ENCODE data around the gene SORCS2.

The SORCS2 gene

DNA sequence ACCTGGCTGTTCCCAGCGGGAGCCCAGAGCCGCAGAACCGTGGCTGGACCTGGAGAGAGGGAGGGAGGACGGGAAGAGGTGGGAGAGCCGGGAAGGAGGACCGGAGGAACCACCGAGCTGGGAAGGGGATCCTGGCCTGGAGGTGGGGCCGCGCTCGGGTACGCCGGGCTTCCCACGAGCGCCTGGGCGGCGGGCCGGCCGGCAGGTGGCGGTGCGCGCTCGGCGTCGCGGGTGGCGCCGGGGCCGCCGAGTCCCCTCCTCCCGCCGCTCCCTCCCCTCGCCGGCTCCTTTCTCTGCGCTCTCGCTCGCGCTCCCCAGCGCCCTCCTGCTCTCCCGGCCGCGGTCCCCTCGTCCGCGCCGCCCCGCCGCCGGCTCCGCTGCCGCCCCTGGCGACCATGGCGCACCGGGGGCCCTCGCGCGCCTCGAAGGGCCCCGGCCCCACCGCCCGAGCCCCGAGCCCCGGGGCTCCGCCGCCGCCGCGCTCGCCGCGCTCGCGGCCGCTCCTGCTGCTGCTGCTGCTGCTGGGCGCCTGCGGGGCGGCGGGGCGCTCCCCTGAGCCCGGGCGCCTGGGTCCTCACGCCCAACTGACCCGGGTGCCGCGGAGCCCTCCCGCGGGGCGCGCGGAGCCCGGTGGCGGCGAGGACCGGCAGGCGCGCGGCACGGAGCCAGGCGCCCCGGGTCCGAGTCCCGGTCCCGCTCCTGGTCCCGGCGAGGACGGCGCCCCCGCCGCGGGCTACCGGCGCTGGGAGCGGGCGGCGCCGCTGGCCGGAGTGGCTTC, at the start of gene SORCS2:
SORCS2 (plus strand) TSS at position 287 of the 778 bp plus-strand sequence.
- Histone ChIP-seq H3K4me2 (ENCODE audit: low read length) (no peak within 1 kb of the TSS), H3K27ac (ENCODE audit: low read length) (no peak within 1 kb of the TSS), H3K27me3 (ENCODE audit: low read depth, low read length) (peaks cover 20% of the 10 kb centered on the region), H2AFZ (ENCODE audit: low read depth, low read length) (no peak within 1 kb of the TSS), H3K79me2 (ENCODE audit: low read length) (no peaks in the 10 kb centered on the region), H3K9ac (ENCODE audit: low read length) (no peak within 1 kb of the TSS), H3K36me3 (replicated peaks; ENCODE audit: low read depth, low read length) (no peaks in the 10 kb centered on the region), H4K20me1 (ENCODE audit: insufficient read depth, low read length) (no peaks in the 10 kb centered on the region), H3K9me3 (ENCODE audit: insufficient read depth, low read length) (no peaks in the 10 kb centered on the region), H3K4me1 (ENCODE audit: low read length) (no peaks in the 10 kb centered on the region), H3K4me3 (ENCODE audit: low read length) (no peak within 1 kb of the TSS)
- TF ChIP-seq, protein P1, sequence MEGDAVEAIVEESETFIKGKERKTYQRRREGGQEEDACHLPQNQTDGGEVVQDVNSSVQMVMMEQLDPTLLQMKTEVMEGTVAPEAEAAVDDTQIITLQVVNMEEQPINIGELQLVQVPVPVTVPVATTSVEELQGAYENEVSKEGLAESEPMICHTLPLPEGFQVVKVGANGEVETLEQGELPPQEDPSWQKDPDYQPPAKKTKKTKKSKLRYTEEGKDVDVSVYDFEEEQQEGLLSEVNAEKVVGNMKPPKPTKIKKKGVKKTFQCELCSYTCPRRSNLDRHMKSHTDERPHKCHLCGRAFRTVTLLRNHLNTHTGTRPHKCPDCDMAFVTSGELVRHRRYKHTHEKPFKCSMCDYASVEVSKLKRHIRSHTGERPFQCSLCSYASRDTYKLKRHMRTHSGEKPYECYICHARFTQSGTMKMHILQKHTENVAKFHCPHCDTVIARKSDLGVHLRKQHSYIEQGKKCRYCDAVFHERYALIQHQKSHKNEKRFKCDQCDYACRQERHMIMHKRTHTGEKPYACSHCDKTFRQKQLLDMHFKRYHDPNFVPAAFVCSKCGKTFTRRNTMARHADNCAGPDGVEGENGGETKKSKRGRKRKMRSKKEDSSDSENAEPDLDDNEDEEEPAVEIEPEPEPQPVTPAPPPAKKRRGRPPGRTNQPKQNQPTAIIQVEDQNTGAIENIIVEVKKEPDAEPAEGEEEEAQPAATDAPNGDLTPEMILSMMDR (IDR thresholded peaks at IDR 0.05; ENCODE audit: low read depth, low read length), result no peak
- TF ChIP-seq EZH2phosphoT487 (IDR thresholded peaks at IDR 0.05; ENCODE audit: low read depth), result no peak

DNA sequence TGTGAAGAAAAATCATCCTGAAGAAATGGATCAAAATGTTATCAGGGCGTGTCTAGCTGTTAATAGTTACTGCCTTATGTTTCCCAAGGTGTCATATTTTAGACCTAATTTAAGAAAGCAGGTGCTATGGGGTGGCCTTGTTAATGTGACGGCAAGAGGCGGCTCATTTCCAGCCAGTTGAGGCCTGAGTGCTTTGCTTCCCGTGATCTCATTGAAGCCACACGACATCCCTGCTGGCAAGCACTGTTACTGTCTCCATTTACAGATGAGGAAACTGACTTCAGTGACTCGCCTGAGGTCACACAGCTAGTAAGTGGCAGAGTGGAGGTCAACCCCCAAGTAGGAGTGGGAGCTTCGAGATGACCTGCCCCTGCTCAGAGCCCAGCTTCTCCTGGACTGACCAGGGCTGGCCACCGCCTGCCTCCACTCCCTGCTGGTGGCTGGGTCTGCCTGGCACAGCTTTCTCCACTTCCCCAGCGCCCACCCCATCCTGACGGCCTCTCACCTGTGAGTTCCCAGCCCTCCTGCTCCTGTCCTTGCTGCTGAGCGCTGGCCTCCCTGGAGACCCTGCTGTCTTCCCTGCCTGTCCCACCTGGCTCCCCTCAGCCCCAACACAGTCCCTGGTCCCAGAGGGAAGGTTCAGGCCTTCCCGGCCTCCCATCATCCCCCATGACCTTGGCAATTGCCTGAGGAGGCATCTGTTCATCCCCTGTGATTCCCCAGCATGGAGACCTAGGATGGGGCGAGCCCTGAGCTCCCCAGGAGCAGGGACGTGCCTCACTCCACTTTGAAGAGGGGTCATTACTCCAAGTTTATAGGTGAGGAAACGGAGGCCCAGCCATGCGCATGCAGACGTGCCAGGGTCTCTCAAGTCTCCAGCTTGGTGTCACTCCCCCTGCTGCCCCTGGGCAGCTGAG, 47.7 kb upstream of the SORCS2 start:
- Histone ChIP-seq H3K36me3 (replicated peaks; ENCODE audit: low read depth, low read length) (no peaks in the 10 kb centered on the region), H4K20me1 (ENCODE audit: insufficient read depth, low read length) (no peaks in the 10 kb centered on the region), H3K4me3 (ENCODE audit: low read length) (no peak overlapping the region), H3K79me2 (ENCODE audit: low read length) (no peaks in the 10 kb centered on the region), H3K27me3 (ENCODE audit: low read depth, low read length) (peaks cover 7% of the 10 kb centered on the region), H3K4me2 (ENCODE audit: low read length) (no peak overlapping the region), H3K9ac (ENCODE audit: low read length) (no peak overlapping the region), H3K27ac (ENCODE audit: low read length) (no peak overlapping the region), H2AFZ (ENCODE audit: low read depth, low read length) (no peak overlapping the region), H3K4me1 (ENCODE audit: low read length) (no peaks in the 10 kb centered on the region), H3K9me3 (ENCODE audit: insufficient read depth, low read length) (no peaks in the 10 kb centered on the region)
- TF ChIP-seq EZH2phosphoT487 (IDR thresholded peaks at IDR 0.05; ENCODE audit: low read depth), result no peak
- TF ChIP-seq, protein P1 (IDR thresholded peaks at IDR 0.05; ENCODE audit: low read depth, low read length), result no peak

DNA sequence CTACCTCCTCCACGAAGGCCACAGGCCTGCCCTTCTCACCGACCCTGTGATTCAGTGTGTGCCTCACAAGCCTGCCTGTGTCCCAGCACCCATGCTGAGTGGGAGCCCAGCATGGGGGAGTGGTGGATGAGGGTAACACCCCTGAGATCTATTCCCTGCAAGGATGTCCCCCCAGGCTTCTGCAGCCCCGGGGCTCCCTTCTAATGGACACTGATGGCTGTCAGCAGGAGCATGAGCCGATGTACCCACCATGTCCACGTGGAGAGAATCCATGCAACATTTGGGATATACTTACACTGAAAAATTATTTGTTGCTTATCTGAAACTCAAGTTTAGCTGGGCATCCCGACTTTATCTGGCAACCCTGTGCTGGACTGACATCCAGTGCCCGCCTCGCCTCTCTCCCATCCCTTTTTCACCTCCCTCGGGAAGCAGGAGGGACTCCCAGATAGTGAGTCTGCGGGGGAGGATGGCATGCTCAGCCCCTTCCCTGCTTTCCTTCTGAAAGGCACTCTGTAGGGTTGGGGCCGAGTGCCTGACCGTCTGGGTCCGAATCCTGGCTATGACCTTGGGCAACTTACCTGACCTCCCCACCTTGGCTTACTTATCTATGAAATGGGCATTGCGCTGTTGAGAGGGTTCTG, 46.9 kb upstream of the SORCS2 start:
- Histone ChIP-seq H3K4me2 (ENCODE audit: low read length) (no peak overlapping the region), H3K36me3 (replicated peaks; ENCODE audit: low read depth, low read length) (no peaks in the 10 kb centered on the region), H3K4me1 (ENCODE audit: low read length) (no peaks in the 10 kb centered on the region), H3K79me2 (ENCODE audit: low read length) (no peaks in the 10 kb centered on the region), H3K9me3 (ENCODE audit: insufficient read depth, low read length) (no peaks in the 10 kb centered on the region), H4K20me1 (ENCODE audit: insufficient read depth, low read length) (no peaks in the 10 kb centered on the region), H3K27ac (ENCODE audit: low read length) (no peak overlapping the region), H3K27me3 (ENCODE audit: low read depth, low read length) (peaks cover 15% of the 10 kb centered on the region), H3K9ac (ENCODE audit: low read length) (no peak overlapping the region), H3K4me3 (ENCODE audit: low read length) (no peak overlapping the region), H2AFZ (ENCODE audit: low read depth, low read length) (no peak overlapping the region)
- TF ChIP-seq EZH2phosphoT487 (IDR thresholded peaks at IDR 0.05; ENCODE audit: low read depth), result no peak
- TF ChIP-seq, protein P1 (IDR thresholded peaks at IDR 0.05; ENCODE audit: low read depth, low read length), result no peak
